Brain microvascular endothelial cell (primary cell): ENCODE results near the gene B3GLCT.
A peak's percentile ranks its signal among the peaks of the same experiment; 100 is the strongest.

Experiments used
- DNase-seq: peaks from one replicate; pipeline ENCODE4 v3.0.0-alpha.2; 2020
- H3K27ac ChIP-seq: fragments of 250-450 bp; sonication (Bioruptor Pico); 2 replicates; pipeline ENCODE4 v1.5.1; 2020; ENCODE audit warnings: mild to moderate bottlenecking, moderate library complexity
- H3K27me3 ChIP-seq: fragments of 250-450 bp; sonication (Bioruptor Pico); replicated peaks from 2 replicates; pipeline ENCODE4 v1.5.1; 2020; ENCODE audit warnings: mild to moderate bottlenecking
- H3K36me3 ChIP-seq: fragments of 250-450 bp; sonication (Bioruptor Pico); replicated peaks from 2 replicates; pipeline ENCODE4 v1.5.1; 2020; ENCODE audit warnings: mild to moderate bottlenecking
- H3K4me3 ChIP-seq: 2 replicates; pipeline ENCODE4 v1.5.1; 2011; ENCODE audit warnings: low read depth, mild to moderate bottlenecking, control low read depth, low read length, moderate library complexity
- in situ Hi-C: cut with HindIII; loops from 2 replicates; pipeline ENCODE4 v1.10.0; 2017; ENCODE audit warnings: low sequenced_read_pairs, low pct_ligation_motif_present
- TF ChIP-seq, protein P1 (sequence below): IDR thresholded peaks from 2 replicates; pipeline ENCODE4 v1.5.1; 2011; ENCODE audit warnings: low read depth, mild to moderate bottlenecking, moderate library complexity, low read length, control low read depth, inconsistent platforms; ENCODE audit errors: missing control alignments

The B3GLCT gene

DNA sequence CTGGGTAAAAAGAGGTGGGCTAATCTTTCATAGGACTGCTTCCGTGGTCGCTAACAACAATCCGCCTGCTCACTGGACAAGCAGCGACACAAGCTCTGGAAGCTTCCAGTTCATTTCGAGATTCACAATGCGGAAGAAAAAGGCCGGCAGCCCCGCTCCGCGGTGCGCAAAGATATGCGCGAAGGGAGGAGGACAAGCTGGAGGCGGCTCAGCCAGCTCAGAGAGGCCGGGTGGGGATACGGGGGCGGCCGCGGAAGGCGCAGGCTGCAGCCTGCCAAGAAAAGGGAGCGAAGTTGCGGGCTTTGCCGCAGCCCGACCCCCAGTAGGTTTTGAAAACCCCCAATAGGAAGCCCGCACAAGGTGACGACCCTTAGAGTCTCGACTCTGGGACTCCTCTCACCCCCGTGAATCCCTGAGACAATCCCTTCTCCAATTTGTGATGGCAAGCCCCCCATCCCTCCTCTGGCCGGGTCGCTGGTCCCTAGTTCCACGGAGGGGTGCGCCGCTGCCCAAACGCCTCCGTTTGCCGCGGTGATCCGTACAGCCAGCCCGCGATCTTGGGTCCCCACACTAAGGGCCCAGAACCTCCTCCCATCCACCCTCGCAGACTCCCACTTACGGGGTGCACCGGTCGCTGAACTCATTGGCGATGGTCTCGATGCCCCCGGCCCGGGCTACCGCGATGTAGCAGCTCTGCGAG, 38.8 kb upstream of the B3GLCT start:
- DNase-seq, result peak; percentile 76
- Histone ChIP-seq H3K4me3 (peak overlapping the region; percentile 94), H3K27me3 (no peaks in the 10 kb centered on the region), H3K36me3 (peaks cover 4% of the 10 kb centered on the region), H3K27ac (peak overlapping the region; percentile 69)
- in situ Hi-C loops, result no loop called here
- TF ChIP-seq, protein P1, sequence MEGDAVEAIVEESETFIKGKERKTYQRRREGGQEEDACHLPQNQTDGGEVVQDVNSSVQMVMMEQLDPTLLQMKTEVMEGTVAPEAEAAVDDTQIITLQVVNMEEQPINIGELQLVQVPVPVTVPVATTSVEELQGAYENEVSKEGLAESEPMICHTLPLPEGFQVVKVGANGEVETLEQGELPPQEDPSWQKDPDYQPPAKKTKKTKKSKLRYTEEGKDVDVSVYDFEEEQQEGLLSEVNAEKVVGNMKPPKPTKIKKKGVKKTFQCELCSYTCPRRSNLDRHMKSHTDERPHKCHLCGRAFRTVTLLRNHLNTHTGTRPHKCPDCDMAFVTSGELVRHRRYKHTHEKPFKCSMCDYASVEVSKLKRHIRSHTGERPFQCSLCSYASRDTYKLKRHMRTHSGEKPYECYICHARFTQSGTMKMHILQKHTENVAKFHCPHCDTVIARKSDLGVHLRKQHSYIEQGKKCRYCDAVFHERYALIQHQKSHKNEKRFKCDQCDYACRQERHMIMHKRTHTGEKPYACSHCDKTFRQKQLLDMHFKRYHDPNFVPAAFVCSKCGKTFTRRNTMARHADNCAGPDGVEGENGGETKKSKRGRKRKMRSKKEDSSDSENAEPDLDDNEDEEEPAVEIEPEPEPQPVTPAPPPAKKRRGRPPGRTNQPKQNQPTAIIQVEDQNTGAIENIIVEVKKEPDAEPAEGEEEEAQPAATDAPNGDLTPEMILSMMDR, result no peak

DNA sequence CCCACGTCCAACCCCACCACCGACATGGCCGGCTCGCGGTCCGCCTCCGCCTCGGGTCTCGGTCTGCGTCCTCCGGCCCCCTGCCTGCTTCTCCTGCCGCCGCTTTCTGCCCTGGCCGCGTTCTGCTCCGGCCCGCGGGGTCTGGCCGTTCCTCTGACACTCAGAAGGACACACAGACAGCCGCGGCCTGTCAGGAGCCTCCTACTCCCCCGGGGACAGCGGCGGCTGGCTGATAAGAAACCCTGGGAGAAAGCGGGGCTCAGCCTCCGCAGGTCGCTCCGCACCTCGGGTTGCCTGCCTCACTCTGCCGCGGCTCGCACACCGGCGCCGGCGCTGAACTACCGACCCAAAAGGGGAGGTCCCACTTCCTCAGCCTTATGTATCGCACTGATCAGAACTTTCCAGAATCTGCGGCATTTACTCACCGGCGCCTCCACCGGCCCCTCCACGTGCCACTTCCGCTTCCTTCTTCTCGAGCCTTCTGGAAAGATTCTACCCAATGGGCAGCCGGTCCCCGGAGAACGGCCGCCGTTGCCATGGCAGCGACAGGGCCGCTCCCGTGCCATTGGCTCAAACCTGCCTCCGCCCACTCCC, 38.1 kb upstream of the B3GLCT start, which contains the start of gene HSPH1:
Gene HSPH1, minus strand, starts transcription at position 348 of the 594 bp plus-strand sequence. Its CDS starts 322 bp downstream, at position 26.
- peak; percentile 98 for DNase-seq
- TF ChIP-seq, protein P1, result peak; percentile 38
- H3K36me3 ChIP-seq, result peaks cover 2% of the 10 kb centered on the region
- peak within 1 kb of the TSS; percentile 78 for H3K27ac ChIP-seq
- in situ Hi-C loops, result no loop called here
- peak within 1 kb of the TSS; percentile 94 for H3K4me3 ChIP-seq
- no peaks in the 10 kb centered on the region for H3K27me3 ChIP-seq

DNA sequence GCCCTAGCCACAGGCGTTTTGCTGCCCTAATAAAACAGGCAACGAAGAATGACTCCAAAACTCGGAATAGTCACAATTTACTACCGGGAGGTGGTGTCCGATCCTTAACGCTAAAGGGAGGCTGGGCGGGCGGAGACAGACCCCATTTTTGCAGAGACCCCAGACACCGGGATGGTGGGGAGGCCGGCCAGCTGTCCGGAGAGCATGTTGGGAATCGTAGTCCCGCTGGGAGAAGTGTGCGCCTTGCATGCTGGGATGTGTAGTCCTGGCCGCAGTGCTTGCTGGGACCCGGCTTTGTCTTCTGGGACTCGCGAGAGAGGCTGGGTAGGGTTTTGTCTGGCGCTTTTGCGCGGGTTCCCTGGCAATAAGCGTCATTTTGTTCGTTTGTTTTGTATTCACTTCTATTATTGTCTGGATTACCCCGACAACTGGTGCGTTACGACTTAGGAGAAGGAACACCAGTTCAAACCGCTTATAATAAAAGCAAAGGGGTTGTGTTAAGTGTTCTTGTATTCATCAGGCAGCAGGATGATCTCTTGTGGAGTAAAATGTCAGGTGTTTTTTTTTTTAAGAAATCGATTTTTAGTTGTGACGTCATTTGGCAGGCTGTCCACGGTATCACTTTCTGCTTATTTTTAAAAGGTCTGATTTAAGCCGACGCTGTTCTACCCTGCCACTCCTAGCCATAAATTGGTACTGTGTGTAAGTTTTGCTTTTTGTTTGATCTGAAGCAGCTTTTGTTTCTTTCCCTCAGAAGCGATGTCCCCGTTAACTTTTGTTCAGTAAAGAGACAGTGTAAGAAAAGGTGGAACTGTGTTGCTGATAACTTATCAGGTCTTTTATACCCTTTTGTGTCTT, 37.4 kb upstream of the B3GLCT start:
- peak overlapping the region; percentile 78 for H3K27ac ChIP-seq
- TF ChIP-seq, protein P1, result no peak
- H3K27me3 ChIP-seq, result no peaks in the 10 kb centered on the region
- peak overlapping the region; percentile 94 for H3K4me3 ChIP-seq
- peaks cover 2% of the 10 kb centered on the region for H3K36me3 ChIP-seq
- in situ Hi-C loops, result no loop called here
- DNase-seq, result peak; percentile 99

DNA sequence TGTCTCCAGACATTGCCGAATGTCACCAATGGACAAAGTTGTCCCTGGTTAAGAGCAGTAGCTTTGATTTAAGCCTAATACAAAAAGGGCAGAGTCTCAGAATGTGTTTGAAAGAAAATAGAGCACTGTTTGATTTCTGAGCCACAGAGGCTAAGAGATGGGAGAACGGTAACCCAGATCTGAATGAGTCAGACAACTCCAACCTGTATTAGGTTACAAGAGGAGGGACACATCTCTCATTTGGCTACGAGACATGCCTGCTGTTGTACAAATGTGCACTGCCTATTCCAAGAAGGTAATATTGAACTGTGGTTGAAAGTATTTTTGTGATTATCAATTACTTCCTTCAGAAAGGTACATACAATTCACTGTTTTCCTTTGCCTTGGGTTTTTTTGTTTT, 33.2 kb upstream of the B3GLCT start:
- TF ChIP-seq, protein P1, result no peak
- DNase-seq, result no peak
- Histone ChIP-seq H3K4me3 (no peak overlapping the region), H3K27ac (no peak overlapping the region), H3K36me3 (no peaks in the 10 kb centered on the region), H3K27me3 (no peaks in the 10 kb centered on the region)
- in situ Hi-C loops, result no loop called here

DNA sequence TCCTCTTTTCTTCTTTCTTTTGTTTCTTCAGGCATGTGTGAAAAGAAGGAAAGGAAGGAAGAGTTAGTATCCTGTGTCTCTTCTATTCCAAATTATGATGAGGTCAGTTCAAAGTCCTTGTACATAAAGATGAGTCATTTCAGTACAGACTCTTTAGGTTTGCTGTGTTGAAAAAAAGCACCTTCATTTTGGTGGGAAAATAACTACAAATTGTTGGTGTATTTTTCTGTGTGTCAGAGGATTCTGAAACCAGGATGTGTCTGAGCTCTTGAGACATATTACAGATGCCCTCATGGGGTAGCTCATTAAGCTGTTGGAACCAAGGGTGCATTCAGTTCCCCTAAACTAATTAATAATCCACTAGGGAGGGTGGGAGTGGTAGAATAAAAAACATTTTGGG, 32.3 kb upstream of the B3GLCT start:
- Histone ChIP-seq H3K27ac (no peak overlapping the region), H3K27me3 (no peaks in the 10 kb centered on the region), H3K4me3 (no peak overlapping the region), H3K36me3 (no peaks in the 10 kb centered on the region)
- in situ Hi-C loops, result no loop called here
- TF ChIP-seq, protein P1, result no peak
- DNase-seq, result no peak
